Measurements from ENCODE around the gene MRPL39.

Gene MRPL39

GRCh38 chr21:25569711-25570110 is 37.6 kb downstream of the MRPL39 start:
- no peak for DNase-seq (ENCODE audit: low read depth in 2 of 3, low spot score in 1 of 3)

GRCh38 chr21:25569084-25569483 is 38.2 kb downstream of the MRPL39 start:
- DNase-seq (ENCODE audit: low read depth in 2 of 3, low spot score in 1 of 3): no peak

- DNase-seq (ENCODE audit: low read depth in 2 of 3, low spot score in 1 of 3): no peak
Measured at GRCh38 chr21:25568246-25568645, 39.0 kb downstream of the MRPL39 start.

GRCh38 chr21:25567472-25567871 is 39.8 kb downstream of the MRPL39 start:
- DNase-seq (ENCODE audit: low read depth in 2 of 3, low spot score in 1 of 3): no peak

- no peak for DNase-seq (ENCODE audit: low read depth in 2 of 3, low spot score in 1 of 3)
Measured at GRCh38 chr21:25566645-25567044, 40.6 kb downstream of the MRPL39 start.

- DNase-seq (ENCODE audit: low read depth in 2 of 3, low spot score in 1 of 3): no peak
Measured at GRCh38 chr21:25565272-25566211, 41.7 kb downstream of the MRPL39 start.

- no peak for DNase-seq (ENCODE audit: low read depth in 2 of 3, low spot score in 1 of 3)
Measured at GRCh38 chr21:25564349-25564948, 42.8 kb downstream of the MRPL39 start.

GRCh38 chr21:25563361-25564116 is 43.7 kb downstream of the MRPL39 start:
- DNase-seq (ENCODE audit: low read depth in 2 of 3, low spot score in 1 of 3): no peak

- no peak for DNase-seq (ENCODE audit: low read depth in 2 of 3, low spot score in 1 of 3)
Measured at GRCh38 chr21:25562660-25563059, 44.6 kb downstream of the MRPL39 start.

GRCh38 chr21:25561668-25562641 is 45.3 kb downstream of the MRPL39 start:
- DNase-seq (ENCODE audit: low read depth in 2 of 3, low spot score in 1 of 3): peak; percentile 73 to 87 (median 80)

- DNase-seq (ENCODE audit: low read depth in 2 of 3, low spot score in 1 of 3): no peak
Measured at GRCh38 chr21:25560891-25561290, 46.4 kb downstream of the MRPL39 start.

GRCh38 chr21:25560271-25560685 is 47.0 kb downstream of the MRPL39 start:
- DNase-seq (ENCODE audit: low read depth in 2 of 3, low spot score in 1 of 3): no peak

GRCh38 chr21:25559746-25560145 is 47.5 kb downstream of the MRPL39 start:
- DNase-seq (ENCODE audit: low read depth in 2 of 3, low spot score in 1 of 3): no peak

GRCh38 chr21:25558123-25558522 is 49.2 kb downstream of the MRPL39 start:
- no peak for DNase-seq (ENCODE audit: low read depth in 2 of 3, low spot score in 1 of 3)

- no peak for DNase-seq (ENCODE audit: low read depth in 2 of 3, low spot score in 1 of 3)
Measured at GRCh38 chr21:25557180-25557579, 50.1 kb downstream of the MRPL39 start.

GRCh38 chr21:25556091-25556490 is 51.2 kb downstream of the MRPL39 start:
- no peak for DNase-seq (ENCODE audit: low read depth in 2 of 3, low spot score in 1 of 3)

- no peak for DNase-seq (ENCODE audit: low read depth in 2 of 3, low spot score in 1 of 3)
Measured at GRCh38 chr21:25555492-25555891, 51.8 kb downstream of the MRPL39 start.

GRCh38 chr21:25552856-25553255 is 54.4 kb downstream of the MRPL39 start:
- no peak for DNase-seq (ENCODE audit: low read depth in 2 of 3, low spot score in 1 of 3)

GRCh38 chr21:25551569-25551968 is 55.7 kb downstream of the MRPL39 start:
- no peak for DNase-seq (ENCODE audit: low read depth in 2 of 3, low spot score in 1 of 3)

- no peak for DNase-seq (ENCODE audit: low read depth in 2 of 3, low spot score in 1 of 3)
Measured at GRCh38 chr21:25550352-25551120, 56.7 kb downstream of the MRPL39 start.

All from stimulated activated CD4-positive, alpha-beta T cell treated with anti-CD3 and anti-CD28 coated beads, Interleukin-12 subunit alpha, Interleukin-12 subunit beta, amount 100 ng/mL, for 48 hours (primary cell).